ENCODE results near the gene PARVG.

The PARVG gene

GRCh38 chr22:44136112-44136511 is 44.6 kb upstream of the PARVG start:
- no peak overlapping the region for H3K4me3 ChIP-seq (replicated peaks; ENCODE audit: low read depth, low read length)
- DNase-seq (ENCODE audit: low read depth) = no peak
- no peak for TF ChIP-seq CTCF (IDR thresholded peaks at IDR 0.05; ENCODE audit: low read length, missing control alignments)

GRCh38 chr22:44136786-44137185 is 43.9 kb upstream of the PARVG start:
- no peak for TF ChIP-seq CTCF (IDR thresholded peaks at IDR 0.05; ENCODE audit: low read length, missing control alignments)
- no peak for DNase-seq (ENCODE audit: low read depth)
- no peak overlapping the region for H3K4me3 ChIP-seq (replicated peaks; ENCODE audit: low read depth, low read length)

GRCh38 chr22:44137415-44137814 is 43.3 kb upstream of the PARVG start:
- DNase-seq (ENCODE audit: low read depth) = no peak
- no peak for TF ChIP-seq CTCF (IDR thresholded peaks at IDR 0.05; ENCODE audit: low read length, missing control alignments)
- H3K4me3 ChIP-seq (replicated peaks; ENCODE audit: low read depth, low read length) = no peak overlapping the region

- H3K4me3 ChIP-seq (replicated peaks; ENCODE audit: low read depth, low read length) = no peak overlapping the region
- no peak for TF ChIP-seq CTCF (IDR thresholded peaks at IDR 0.05; ENCODE audit: low read length, missing control alignments)
- no peak for DNase-seq (ENCODE audit: low read depth)
These were observed 41.0 kb upstream of the PARVG start for GRCh38 chr22:44139773-44140172.

GRCh38 chr22:44142421-44143104 is 38.2 kb upstream of the PARVG start:
- no peak for DNase-seq (ENCODE audit: low read depth)
- no peak for TF ChIP-seq CTCF (IDR thresholded peaks at IDR 0.05; ENCODE audit: low read length, missing control alignments)
- H3K4me3 ChIP-seq (replicated peaks; ENCODE audit: low read depth, low read length) = no peak overlapping the region

- DNase-seq (ENCODE audit: low read depth) = no peak
- H3K4me3 ChIP-seq (replicated peaks; ENCODE audit: low read depth, low read length) = no peak overlapping the region
- no peak for TF ChIP-seq CTCF (IDR thresholded peaks at IDR 0.05; ENCODE audit: low read length, missing control alignments)
These were observed 37.6 kb upstream of the PARVG start for GRCh38 chr22:44143105-44143474.

- no peak overlapping the region for H3K4me3 ChIP-seq (replicated peaks; ENCODE audit: low read depth, low read length)
- TF ChIP-seq CTCF (IDR thresholded peaks at IDR 0.05; ENCODE audit: low read length, missing control alignments) = no peak
- no peak for DNase-seq (ENCODE audit: low read depth)
These were observed 37.1 kb upstream of the PARVG start for GRCh38 chr22:44143579-44143978.
